Measurements from ENCODE around the gene STX1A. TPM values are rescaled to one million over a fixed set of nuclear protein-coding genes. Genes with fewer than 3 reads are reported as not detected.

STX1A gene
- total and polyA plus RNA-seq, 2 of the 4 experiments (the other 2 are of a cell fraction) = 9.3 to 22.0 TPM

DNA sequence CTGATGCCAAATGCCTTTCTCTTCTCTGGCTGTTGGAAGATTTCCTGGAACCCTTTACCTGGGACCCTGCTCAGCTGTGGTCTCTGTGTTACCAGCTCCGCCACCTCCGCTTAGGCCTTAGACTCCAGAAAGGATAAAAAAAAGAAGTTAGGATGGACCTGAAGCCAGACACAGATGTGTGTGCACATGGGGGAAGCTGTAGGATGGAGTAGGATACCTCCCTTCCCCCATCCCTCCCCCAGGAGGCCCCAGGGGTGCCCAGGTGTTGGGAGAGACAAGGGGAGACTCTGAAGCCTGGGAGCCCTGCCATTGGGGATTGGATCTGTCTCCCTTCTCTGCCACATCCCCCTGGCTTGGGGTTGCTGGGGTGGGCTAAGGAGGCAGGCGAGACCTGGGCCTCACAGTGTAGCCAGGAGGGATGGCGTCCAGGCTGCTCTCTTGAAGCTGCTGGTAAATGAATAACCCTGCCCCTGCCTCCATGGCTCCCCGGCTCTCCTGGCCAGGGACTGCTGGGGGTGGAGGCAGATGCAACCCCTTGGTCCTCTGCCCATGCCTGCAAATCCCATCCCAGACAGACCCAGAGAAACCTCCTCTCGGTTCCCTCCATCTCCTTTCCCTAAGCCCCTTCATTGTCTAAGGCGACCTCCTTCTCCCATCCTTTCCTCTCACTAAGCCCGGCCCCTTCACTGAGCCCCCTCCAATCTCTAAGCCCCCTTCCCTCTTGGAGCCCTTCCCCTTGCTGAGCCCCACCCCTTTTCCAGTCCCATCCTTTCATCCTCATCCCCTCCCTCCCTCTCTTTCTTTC, 42.6 kb upstream of the STX1A start:
- no peaks in the 10 kb centered on the region for H3K36me3 ChIP-seq (ENCODE audit: control insufficient read depth, insufficient read depth, low read length)
- H4K8ac ChIP-seq (ENCODE audit: low read depth in 2 of 2, low read length in 2 of 2) = no peak overlapping the region
- BruUV-seq (replicated peaks) = no TSS peak
- ATAC-seq (ENCODE audit: low read depth) = no peak
- no peak overlapping the region for H2AK9ac ChIP-seq (replicated peaks; ENCODE audit: low read depth, low read length, poor library complexity)
- WGBS, 2 experiments (ENCODE audit: extremely low coverage in 2 of 2, insufficient read length in 1 of 2) = 40% methylated on average over 1 of the region's 8 CpGs; no CpG with 5 or more reads in 1 of the 2 experiments
- H3K9me1 ChIP-seq (ENCODE audit: insufficient read depth, low read length) = no peaks in the 10 kb centered on the region
- POLR2A ChIA-PET (ENCODE audit: unreplicated experiment) = no interaction called here
- intact Hi-C loops (cut with micrococcal nuclease) (no loop called here), dilution Hi-C loops (cut with HindIII; ENCODE audit: low sequenced_read_pairs, unreplicated experiment) (no loop called here), in situ Hi-C loops (cut with MboI; ENCODE audit: low sequenced_read_pairs) (no loop called here)
- no peak overlapping the region for H3K18ac ChIP-seq (ENCODE audit: low read depth, low read length)
- H3K4me1 ChIP-seq (ENCODE audit: control insufficient read depth, insufficient read depth, low read length) = no peaks in the 10 kb centered on the region
- no peak overlapping the region for H2BK120ac ChIP-seq (ENCODE audit: low read depth, low read length)
- no peak overlapping the region for H3K23ac ChIP-seq (ENCODE audit: low read depth, low read length)
- no peak overlapping the region for H2AK5ac ChIP-seq (ENCODE audit: low read depth, low read length)
- no peaks in the 10 kb centered on the region for H3K9me3 ChIP-seq (ENCODE audit: control insufficient read depth, insufficient read depth, low read length)
- peaks cover 3% of the 10 kb centered on the region for H3K27me3 ChIP-seq (ENCODE audit: control insufficient read depth, insufficient read depth, low read length)
- no peak overlapping the region for H3K9ac ChIP-seq (ENCODE audit: low read depth, low read length)
- H3K4me3 ChIP-seq (ENCODE audit: insufficient read depth, low read depth, low read length) = no peak overlapping the region
- H3K27ac ChIP-seq (ENCODE audit: insufficient read depth, low read length) = no peak overlapping the region
- H3K79me1 ChIP-seq (ENCODE audit: low read depth in 1 of 2, low read length in 2 of 2) = no peaks in the 10 kb centered on the region
- no peak overlapping the region for H2BK5ac ChIP-seq (ENCODE audit: low read depth, low read length, poor library complexity, severe bottlenecking)
- no peak overlapping the region for H4K91ac ChIP-seq (ENCODE audit: insufficient read depth, low read depth, low read length)
- H3K4ac ChIP-seq (ENCODE audit: low read depth, low read length) = no peak overlapping the region
- no peak overlapping the region for H2AFZ ChIP-seq (replicated peaks; ENCODE audit: low read length, poor library complexity)
- no peak for TF ChIP-seq MXI1 (IDR thresholded peaks at IDR 0.05; ENCODE audit: borderline replicate concordance, low read depth, low read length)
- no peak overlapping the region for H4K5ac ChIP-seq (ENCODE audit: low read depth, low read length)
- H4K20me1 ChIP-seq (ENCODE audit: insufficient read depth, low read length) = no peaks in the 10 kb centered on the region; the same call in 1 of the 2 replicates
- CTCF ChIA-PET = no interaction called here
- H2BK20ac ChIP-seq (ENCODE audit: low read depth, low read length) = no peak overlapping the region
- no peak overlapping the region for H3K4me2 ChIP-seq (ENCODE audit: low read depth, low read length)
- no peak for DNase-seq
- no peak overlapping the region for H3K56ac ChIP-seq (ENCODE audit: extremely low read depth, insufficient read depth, low read length)
- H3K14ac ChIP-seq (replicated peaks; ENCODE audit: low read depth, low read length) = no peak overlapping the region
- no peak overlapping the region for H2BK15ac ChIP-seq (ENCODE audit: low read depth, low read length)
